WTC11 (cell line): ENCODE measurements around the gene NDRG2. TPM values are rescaled to one million over a fixed set of nuclear protein-coding genes. Genes with fewer than 3 reads are reported as not detected.

Experiments
- ATAC-seq: fragments of 200-7000 bp; cut with Tn5 transposase; 2 replicates; pipeline ENCODE4 v1.10.0; 2021; ENCODE audit warnings: mild to moderate bottlenecking, moderate library complexity
- CTCF ChIA-PET: fragments of 300-600 bp; sonication (Branson Sonifier 250); formaldehyde crosslinking; loops from one replicate; lab custom pipeline; 2021; ENCODE audit warnings: antibody characterized with exemption; lab: Charles Lee
- POLR2A ChIA-PET: fragments of 350-600 bp; sonication (Branson Sonifier 250); formaldehyde crosslinking; loops from one replicate; lab custom pipeline; 2021; ENCODE audit warnings: antibody characterized with exemption; lab: Charles Lee
- DNase-seq: peaks from one replicate; pipeline ENCODE4 v3.0.0; 2021; ENCODE audit warnings: low spot score
- H3K27ac Mint-ChIP-seq: 2 replicates; pipeline ENCODE4 v1.8.0; 2021; ENCODE audit warnings: mixed read lengths
- H3K27me3 Mint-ChIP-seq: 2 replicates; pipeline ENCODE4 v1.8.0; 2021; ENCODE audit warnings: low read depth, mild to moderate bottlenecking, moderate library complexity, mixed read lengths
- H3K36me3 Mint-ChIP-seq: 2 replicates; pipeline ENCODE4 v1.8.0; 2021; ENCODE audit warnings: mixed read lengths
- H3K4me1 Mint-ChIP-seq: 2 replicates; pipeline ENCODE4 v1.8.0; 2022; ENCODE audit warnings: mixed read lengths
- H3K4me3 Mint-ChIP-seq: 2 replicates; pipeline ENCODE4 v1.8.0; 2021; ENCODE audit warnings: mild to moderate bottlenecking, moderate library complexity, mixed read lengths
- H3K9me3 Mint-ChIP-seq: 2 replicates; pipeline ENCODE4 v1.8.0; 2021; ENCODE audit warnings: mixed read lengths
- CREB1 ChIP-seq: sonication (generic); formaldehyde crosslinking; IDR thresholded peaks from 2 replicates; pipeline ENCODE4 v1.8.0; 2023; ENCODE audit warnings: mild to moderate bottlenecking, missing genetic modification reagents
- FOXP1 ChIP-seq: sonication (generic); formaldehyde crosslinking; IDR thresholded peaks from 2 replicates; pipeline ENCODE4 v1.8.0; 2022; ENCODE audit warnings: missing genetic modification reagents, mild to moderate bottlenecking, moderate library complexity, borderline replicate concordance
- GRHL2 ChIP-seq: fragments of 250-450 bp; sonication (Bioruptor Pico); IDR thresholded peaks from 2 replicates; pipeline ENCODE4 v1.8.0; 2022; ENCODE audit warnings: mild to moderate bottlenecking, moderate library complexity; ENCODE audit not compliant: insufficient replicate concordance, severe bottlenecking
- IRF2 ChIP-seq: sonication (generic); formaldehyde crosslinking; IDR thresholded peaks from 2 replicates; pipeline ENCODE4 v1.8.0; 2022; ENCODE audit warnings: low read depth, missing genetic modification reagents, borderline replicate concordance
- JUN ChIP-seq: sonication (generic); formaldehyde crosslinking; IDR thresholded peaks from 2 replicates; pipeline ENCODE4 v1.8.0; 2023; ENCODE audit warnings: mild to moderate bottlenecking, missing genetic modification reagents
- NR3C1 ChIP-seq: sonication (generic); formaldehyde crosslinking; conservative IDR thresholded peaks from 2 replicates; pipeline ENCODE4 v1.8.1; 2023; ENCODE audit warnings: low read depth, mild to moderate bottlenecking, missing genetic modification reagents
- SP1 ChIP-seq: sonication (generic); formaldehyde crosslinking; conservative IDR thresholded peaks from 2 replicates; pipeline ENCODE4 v1.8.1; 2022; ENCODE audit warnings: missing genetic modification reagents
- ZBTB21 ChIP-seq: sonication (generic); formaldehyde crosslinking; IDR thresholded peaks from 2 replicates; pipeline ENCODE4 v1.8.1; 2023; ENCODE audit warnings: mild to moderate bottlenecking, missing genetic modification reagents, borderline replicate concordance
- total RNA-seq: library from RNA; stranded (reverse); gene quantifications from 3 replicates; pipeline ENCODE4 v1.2.3, GENCODE V29; 2021
- TF ChIP-seq, protein P1 (sequence below): sonication (generic); formaldehyde crosslinking; IDR thresholded peaks from 2 replicates; pipeline ENCODE4 v1.8.0; 2023; ENCODE audit warnings: missing genetic modification reagents
- TF ChIP-seq, protein P2 (sequence below): sonication (generic); formaldehyde crosslinking; IDR thresholded peaks from 2 replicates; pipeline ENCODE4 v1.8.1; 2023; ENCODE audit warnings: mild to moderate bottlenecking, missing genetic modification reagents
- TF ChIP-seq, protein P3 (sequence below): sonication (generic); formaldehyde crosslinking; IDR thresholded peaks from 2 replicates; pipeline ENCODE4 v1.8.1; 2023; ENCODE audit warnings: mild to moderate bottlenecking, missing genetic modification reagents, borderline replicate concordance
- TF ChIP-seq, protein P4 (sequence below): fragments of 250-450 bp; sonication (Bioruptor Pico); IDR thresholded peaks from 2 replicates; pipeline ENCODE4 v1.9.0; 2021; ENCODE audit warnings: mild to moderate bottlenecking, borderline replicate concordance
- TF ChIP-seq, protein P5 (sequence below): sonication (generic); formaldehyde crosslinking; IDR thresholded peaks from 2 replicates; pipeline ENCODE4 v1.8.0; 2023; ENCODE audit warnings: mild to moderate bottlenecking, missing genetic modification reagents
- TF ChIP-seq, protein P6 (sequence below): sonication (generic); formaldehyde crosslinking; IDR thresholded peaks from 2 replicates; pipeline ENCODE4 v1.8.1; 2023; ENCODE audit warnings: mild to moderate bottlenecking, missing genetic modification reagents, moderate library complexity
- TF ChIP-seq, protein P7 (sequence below): sonication (generic); formaldehyde crosslinking; IDR thresholded peaks from 2 replicates; pipeline ENCODE4 v1.8.0; 2022; ENCODE audit warnings: mild to moderate bottlenecking, missing genetic modification reagents
- TF ChIP-seq, protein P8 (sequence below): fragments of 250-450 bp; sonication (Bioruptor Pico); conservative IDR thresholded peaks from 2 replicates; pipeline ENCODE4 v1.9.0; 2021; ENCODE audit warnings: mild to moderate bottlenecking

NDRG2 gene
- total RNA-seq, 1 experiment from 2014 or later = 32.2 TPM

DNA sequence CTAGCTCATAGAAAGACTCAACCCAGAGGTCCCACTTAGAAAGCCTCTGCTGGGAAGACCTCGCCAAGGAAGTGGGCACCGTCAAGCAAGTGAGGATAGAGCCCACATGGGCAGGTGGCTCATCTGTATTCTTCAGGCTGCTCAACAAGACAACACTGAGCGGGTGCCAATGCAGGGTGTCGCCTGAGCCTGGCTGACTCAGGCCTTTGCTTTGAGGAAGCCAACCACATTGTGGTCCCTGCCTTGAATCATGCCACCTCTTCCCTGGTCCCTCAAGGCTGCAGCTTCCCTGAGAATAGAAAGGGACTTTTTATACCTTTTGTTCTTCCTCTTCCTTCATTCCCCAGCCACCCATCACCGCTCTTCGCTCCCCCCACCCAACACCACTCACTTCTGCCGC lies 11.9 kb upstream of the NDRG2 start:
- ATAC-seq (no peak), DNase-seq (no peak)
- H3K4me3 Mint-ChIP-seq = no peak overlapping the region
- ChIA-PET CTCF (interaction anchor here (0.6 to 12.2 kb wide), 3 partner anchors 22 to 75 kb away, joined by 3 to 104 read pairs (median 5); partner anchors contain the start of gene SLC39A2), POLR2A (no interaction called here)
- H3K36me3 Mint-ChIP-seq = no peaks in the 10 kb centered on the region
- no peak overlapping the region for H3K27ac Mint-ChIP-seq
- TF ChIP-seq, protein P1, sequence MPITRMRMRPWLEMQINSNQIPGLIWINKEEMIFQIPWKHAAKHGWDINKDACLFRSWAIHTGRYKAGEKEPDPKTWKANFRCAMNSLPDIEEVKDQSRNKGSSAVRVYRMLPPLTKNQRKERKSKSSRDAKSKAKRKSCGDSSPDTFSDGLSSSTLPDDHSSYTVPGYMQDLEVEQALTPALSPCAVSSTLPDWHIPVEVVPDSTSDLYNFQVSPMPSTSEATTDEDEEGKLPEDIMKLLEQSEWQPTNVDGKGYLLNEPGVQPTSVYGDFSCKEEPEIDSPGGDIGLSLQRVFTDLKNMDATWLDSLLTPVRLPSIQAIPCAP (CRISPR knock-in tag) = no peak
- TF ChIP-seq, protein P2, sequence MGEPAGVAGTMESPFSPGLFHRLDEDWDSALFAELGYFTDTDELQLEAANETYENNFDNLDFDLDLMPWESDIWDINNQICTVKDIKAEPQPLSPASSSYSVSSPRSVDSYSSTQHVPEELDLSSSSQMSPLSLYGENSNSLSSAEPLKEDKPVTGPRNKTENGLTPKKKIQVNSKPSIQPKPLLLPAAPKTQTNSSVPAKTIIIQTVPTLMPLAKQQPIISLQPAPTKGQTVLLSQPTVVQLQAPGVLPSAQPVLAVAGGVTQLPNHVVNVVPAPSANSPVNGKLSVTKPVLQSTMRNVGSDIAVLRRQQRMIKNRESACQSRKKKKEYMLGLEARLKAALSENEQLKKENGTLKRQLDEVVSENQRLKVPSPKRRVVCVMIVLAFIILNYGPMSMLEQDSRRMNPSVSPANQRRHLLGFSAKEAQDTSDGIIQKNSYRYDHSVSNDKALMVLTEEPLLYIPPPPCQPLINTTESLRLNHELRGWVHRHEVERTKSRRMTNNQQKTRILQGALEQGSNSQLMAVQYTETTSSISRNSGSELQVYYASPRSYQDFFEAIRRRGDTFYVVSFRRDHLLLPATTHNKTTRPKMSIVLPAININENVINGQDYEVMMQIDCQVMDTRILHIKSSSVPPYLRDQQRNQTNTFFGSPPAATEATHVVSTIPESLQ (CRISPR knock-in tag) = no peak
- TF ChIP-seq GRHL2 (CRISPR knock-in tag) = no peak
- no peak for TF ChIP-seq FOXP1 (CRISPR knock-in tag)
- TF ChIP-seq, protein P3, sequence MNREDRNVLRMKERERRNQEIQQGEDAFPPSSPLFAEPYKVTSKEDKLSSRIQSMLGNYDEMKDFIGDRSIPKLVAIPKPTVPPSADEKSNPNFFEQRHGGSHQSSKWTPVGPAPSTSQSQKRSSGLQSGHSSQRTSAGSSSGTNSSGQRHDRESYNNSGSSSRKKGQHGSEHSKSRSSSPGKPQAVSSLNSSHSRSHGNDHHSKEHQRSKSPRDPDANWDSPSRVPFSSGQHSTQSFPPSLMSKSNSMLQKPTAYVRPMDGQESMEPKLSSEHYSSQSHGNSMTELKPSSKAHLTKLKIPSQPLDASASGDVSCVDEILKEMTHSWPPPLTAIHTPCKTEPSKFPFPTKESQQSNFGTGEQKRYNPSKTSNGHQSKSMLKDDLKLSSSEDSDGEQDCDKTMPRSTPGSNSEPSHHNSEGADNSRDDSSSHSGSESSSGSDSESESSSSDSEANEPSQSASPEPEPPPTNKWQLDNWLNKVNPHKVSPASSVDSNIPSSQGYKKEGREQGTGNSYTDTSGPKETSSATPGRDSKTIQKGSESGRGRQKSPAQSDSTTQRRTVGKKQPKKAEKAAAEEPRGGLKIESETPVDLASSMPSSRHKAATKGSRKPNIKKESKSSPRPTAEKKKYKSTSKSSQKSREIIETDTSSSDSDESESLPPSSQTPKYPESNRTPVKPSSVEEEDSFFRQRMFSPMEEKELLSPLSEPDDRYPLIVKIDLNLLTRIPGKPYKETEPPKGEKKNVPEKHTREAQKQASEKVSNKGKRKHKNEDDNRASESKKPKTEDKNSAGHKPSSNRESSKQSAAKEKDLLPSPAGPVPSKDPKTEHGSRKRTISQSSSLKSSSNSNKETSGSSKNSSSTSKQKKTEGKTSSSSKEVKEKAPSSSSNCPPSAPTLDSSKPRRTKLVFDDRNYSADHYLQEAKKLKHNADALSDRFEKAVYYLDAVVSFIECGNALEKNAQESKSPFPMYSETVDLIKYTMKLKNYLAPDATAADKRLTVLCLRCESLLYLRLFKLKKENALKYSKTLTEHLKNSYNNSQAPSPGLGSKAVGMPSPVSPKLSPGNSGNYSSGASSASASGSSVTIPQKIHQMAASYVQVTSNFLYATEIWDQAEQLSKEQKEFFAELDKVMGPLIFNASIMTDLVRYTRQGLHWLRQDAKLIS (CRISPR knock-in tag) = no peak
- TF ChIP-seq CREB1 (CRISPR knock-in tag) = no peak
- TF ChIP-seq, protein P4, sequence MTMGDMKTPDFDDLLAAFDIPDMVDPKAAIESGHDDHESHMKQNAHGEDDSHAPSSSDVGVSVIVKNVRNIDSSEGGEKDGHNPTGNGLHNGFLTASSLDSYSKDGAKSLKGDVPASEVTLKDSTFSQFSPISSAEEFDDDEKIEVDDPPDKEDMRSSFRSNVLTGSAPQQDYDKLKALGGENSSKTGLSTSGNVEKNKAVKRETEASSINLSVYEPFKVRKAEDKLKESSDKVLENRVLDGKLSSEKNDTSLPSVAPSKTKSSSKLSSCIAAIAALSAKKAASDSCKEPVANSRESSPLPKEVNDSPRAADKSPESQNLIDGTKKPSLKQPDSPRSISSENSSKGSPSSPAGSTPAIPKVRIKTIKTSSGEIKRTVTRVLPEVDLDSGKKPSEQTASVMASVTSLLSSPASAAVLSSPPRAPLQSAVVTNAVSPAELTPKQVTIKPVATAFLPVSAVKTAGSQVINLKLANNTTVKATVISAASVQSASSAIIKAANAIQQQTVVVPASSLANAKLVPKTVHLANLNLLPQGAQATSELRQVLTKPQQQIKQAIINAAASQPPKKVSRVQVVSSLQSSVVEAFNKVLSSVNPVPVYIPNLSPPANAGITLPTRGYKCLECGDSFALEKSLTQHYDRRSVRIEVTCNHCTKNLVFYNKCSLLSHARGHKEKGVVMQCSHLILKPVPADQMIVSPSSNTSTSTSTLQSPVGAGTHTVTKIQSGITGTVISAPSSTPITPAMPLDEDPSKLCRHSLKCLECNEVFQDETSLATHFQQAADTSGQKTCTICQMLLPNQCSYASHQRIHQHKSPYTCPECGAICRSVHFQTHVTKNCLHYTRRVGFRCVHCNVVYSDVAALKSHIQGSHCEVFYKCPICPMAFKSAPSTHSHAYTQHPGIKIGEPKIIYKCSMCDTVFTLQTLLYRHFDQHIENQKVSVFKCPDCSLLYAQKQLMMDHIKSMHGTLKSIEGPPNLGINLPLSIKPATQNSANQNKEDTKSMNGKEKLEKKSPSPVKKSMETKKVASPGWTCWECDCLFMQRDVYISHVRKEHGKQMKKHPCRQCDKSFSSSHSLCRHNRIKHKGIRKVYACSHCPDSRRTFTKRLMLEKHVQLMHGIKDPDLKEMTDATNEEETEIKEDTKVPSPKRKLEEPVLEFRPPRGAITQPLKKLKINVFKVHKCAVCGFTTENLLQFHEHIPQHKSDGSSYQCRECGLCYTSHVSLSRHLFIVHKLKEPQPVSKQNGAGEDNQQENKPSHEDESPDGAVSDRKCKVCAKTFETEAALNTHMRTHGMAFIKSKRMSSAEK (CRISPR knock-in tag) = no peak
- TF ChIP-seq IRF2 (CRISPR knock-in tag) = no peak
- TF ChIP-seq, protein P5, sequence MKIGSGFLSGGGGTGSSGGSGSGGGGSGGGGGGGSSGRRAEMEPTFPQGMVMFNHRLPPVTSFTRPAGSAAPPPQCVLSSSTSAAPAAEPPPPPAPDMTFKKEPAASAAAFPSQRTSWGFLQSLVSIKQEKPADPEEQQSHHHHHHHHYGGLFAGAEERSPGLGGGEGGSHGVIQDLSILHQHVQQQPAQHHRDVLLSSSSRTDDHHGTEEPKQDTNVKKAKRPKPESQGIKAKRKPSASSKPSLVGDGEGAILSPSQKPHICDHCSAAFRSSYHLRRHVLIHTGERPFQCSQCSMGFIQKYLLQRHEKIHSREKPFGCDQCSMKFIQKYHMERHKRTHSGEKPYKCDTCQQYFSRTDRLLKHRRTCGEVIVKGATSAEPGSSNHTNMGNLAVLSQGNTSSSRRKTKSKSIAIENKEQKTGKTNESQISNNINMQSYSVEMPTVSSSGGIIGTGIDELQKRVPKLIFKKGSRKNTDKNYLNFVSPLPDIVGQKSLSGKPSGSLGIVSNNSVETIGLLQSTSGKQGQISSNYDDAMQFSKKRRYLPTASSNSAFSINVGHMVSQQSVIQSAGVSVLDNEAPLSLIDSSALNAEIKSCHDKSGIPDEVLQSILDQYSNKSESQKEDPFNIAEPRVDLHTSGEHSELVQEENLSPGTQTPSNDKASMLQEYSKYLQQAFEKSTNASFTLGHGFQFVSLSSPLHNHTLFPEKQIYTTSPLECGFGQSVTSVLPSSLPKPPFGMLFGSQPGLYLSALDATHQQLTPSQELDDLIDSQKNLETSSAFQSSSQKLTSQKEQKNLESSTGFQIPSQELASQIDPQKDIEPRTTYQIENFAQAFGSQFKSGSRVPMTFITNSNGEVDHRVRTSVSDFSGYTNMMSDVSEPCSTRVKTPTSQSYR (CRISPR knock-in tag) = no peak
- TF ChIP-seq, protein P6, sequence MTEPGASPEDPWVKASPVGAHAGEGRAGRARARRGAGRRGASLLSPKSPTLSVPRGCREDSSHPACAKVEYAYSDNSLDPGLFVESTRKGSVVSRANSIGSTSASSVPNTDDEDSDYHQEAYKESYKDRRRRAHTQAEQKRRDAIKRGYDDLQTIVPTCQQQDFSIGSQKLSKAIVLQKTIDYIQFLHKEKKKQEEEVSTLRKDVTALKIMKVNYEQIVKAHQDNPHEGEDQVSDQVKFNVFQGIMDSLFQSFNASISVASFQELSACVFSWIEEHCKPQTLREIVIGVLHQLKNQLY (CRISPR knock-in tag) = no peak
- no peak for TF ChIP-seq NR3C1 (CRISPR knock-in tag)
- TF ChIP-seq, protein P7, sequence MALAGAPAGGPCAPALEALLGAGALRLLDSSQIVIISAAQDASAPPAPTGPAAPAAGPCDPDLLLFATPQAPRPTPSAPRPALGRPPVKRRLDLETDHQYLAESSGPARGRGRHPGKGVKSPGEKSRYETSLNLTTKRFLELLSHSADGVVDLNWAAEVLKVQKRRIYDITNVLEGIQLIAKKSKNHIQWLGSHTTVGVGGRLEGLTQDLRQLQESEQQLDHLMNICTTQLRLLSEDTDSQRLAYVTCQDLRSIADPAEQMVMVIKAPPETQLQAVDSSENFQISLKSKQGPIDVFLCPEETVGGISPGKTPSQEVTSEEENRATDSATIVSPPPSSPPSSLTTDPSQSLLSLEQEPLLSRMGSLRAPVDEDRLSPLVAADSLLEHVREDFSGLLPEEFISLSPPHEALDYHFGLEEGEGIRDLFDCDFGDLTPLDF (CRISPR knock-in tag) = no peak
- TF ChIP-seq, protein P8, sequence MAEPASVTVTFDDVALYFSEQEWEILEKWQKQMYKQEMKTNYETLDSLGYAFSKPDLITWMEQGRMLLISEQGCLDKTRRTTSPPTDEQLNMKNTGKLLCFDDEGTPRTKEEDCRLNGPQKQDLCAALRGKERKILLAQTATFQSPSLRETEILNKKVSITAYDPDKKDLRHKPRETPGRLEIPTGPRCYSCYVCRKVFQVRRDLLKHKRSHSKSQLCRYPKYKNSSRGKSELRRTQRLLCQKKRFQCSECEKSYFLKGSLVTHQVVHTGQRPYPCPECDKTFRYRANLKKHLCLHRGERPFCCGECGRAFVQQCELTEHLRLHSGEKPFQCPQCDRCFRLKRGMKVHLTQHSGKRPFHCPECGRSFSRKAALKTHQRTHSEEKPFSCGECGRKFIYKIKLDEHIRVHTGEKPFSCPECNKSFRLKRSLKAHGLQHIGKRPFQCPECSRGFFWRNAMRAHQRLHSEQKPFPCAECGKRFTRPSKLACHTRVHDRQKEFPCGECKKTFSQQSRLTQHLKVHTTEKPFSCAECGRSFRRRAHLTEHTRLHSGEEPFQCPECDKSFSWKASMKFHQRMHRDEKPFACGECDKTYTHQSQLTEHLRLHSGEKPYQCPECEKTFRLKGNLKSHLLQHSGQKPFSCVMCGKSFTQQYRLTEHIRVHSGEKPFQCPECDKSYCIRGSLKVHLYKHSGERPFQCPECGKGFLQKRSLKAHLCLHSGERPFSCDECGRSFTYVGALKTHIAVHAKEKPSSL = no peak
- TF ChIP-seq ZBTB21 (CRISPR knock-in tag) = no peak
- TF ChIP-seq SP1 (CRISPR knock-in tag) = no peak
- no peak for TF ChIP-seq JUN
- H3K27me3 Mint-ChIP-seq = peaks cover 3% of the 10 kb centered on the region; the same call in 1 of the 2 replicates
- peaks cover 26% of the 10 kb centered on the region for H3K4me1 Mint-ChIP-seq
- no peaks in the 10 kb centered on the region for H3K9me3 Mint-ChIP-seq
